ENCODE data around the gene TRAPPC2L.

DNA sequence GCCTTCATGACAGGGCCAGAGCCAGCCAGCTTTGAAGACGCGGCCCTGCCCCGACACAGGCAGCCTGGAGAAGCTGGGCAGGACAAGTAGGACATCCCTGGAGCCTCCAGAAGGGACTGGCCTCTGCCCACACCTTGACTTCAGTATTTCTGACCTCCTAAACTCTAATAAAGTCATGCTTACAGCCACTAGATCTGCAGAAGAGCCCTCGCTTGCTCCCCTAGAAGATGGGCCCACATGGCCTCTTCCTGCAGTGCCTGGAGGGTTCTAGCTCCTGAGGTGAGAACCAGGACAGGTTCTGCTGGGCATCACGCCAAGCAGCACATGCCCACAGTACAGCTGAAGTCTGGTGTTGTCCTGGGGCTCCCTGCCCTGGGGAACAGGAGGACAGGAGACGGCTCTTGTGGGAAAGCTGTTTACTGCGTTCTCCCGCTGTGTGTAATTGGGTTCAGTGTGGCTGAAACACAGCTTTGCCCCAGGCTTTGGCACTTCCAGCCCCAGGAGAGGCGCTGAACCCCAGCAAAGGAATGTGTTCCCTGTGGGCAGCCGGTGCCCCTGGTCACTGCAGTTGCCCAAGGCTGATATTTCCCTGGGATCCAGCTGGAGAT is 47.8 kb upstream of the TRAPPC2L start:
- TF ChIP-seq CTCF (conservative IDR thresholded peaks at IDR 0.05) (no peak), EZH2 (IDR thresholded peaks at IDR 0.05; ENCODE audit: low read depth) (no peak)
